Transverse colon (tissue), 4 donors: ENCODE data around the gene CDCA7L.

Experiments
- EP300 ChIP-seq: sonication (generic); formaldehyde crosslinking; IDR thresholded peaks from one replicate; pipeline ENCODE4 v1.6.1; 2017; ENCODE audit warnings: antibody characterized with exemption, low read depth
- POLR2A ChIP-seq: fragments of 450-650 bp; IDR thresholded peaks from one replicate; pipeline ENCODE4 v1.6.1; 2016; ENCODE audit warnings: antibody characterized with exemption, mild to moderate bottlenecking, moderate library complexity
- POLR2AphosphoS5 ChIP-seq, 3 donors: sonication (generic); formaldehyde crosslinking; IDR thresholded peaks; one replicate each; pipeline ENCODE4 v1.6.1; 2016; ENCODE audit warnings: antibody characterized with exemption in 3 of 3
- TF ChIP-seq, protein P1 (sequence below), 5 experiments: fragments of 200-600 bp in 3 of 5; fragments of 450-650 bp in 2 of 5; sonication (generic) in 3 of 5; IDR thresholded peaks; 1 replicate in 2 of 5; 2 replicates in 3 of 5; pipeline ENCODE4 v1.5.1; 2016 to 2017; ENCODE audit warnings: antibody characterized with exemption in 5 of 5, inconsistent platforms in 3 of 5, mild to moderate bottlenecking in 2 of 5, moderate library complexity in 1 of 5

DNA sequence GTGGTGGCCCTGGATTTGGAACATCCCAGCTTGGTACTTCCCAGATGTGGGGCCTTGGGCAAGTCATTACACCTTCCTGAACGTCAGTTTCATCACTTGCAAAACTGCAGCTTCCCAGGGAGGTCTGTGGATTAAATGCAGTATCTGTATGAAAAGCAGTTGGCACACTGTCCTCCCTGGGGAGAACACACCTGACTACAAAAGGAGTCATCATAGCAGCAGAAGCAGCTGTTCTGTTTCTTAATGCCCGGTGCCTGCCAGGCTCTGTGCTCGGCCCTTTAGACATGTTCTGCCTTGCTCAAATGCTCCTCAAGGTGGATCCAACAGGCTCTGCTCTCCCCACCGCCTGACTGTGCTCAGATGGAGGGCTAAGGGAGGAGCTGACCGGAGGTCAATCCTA lies 31.0 kb downstream of the CDCA7L start:
- TF ChIP-seq, protein P1, sequence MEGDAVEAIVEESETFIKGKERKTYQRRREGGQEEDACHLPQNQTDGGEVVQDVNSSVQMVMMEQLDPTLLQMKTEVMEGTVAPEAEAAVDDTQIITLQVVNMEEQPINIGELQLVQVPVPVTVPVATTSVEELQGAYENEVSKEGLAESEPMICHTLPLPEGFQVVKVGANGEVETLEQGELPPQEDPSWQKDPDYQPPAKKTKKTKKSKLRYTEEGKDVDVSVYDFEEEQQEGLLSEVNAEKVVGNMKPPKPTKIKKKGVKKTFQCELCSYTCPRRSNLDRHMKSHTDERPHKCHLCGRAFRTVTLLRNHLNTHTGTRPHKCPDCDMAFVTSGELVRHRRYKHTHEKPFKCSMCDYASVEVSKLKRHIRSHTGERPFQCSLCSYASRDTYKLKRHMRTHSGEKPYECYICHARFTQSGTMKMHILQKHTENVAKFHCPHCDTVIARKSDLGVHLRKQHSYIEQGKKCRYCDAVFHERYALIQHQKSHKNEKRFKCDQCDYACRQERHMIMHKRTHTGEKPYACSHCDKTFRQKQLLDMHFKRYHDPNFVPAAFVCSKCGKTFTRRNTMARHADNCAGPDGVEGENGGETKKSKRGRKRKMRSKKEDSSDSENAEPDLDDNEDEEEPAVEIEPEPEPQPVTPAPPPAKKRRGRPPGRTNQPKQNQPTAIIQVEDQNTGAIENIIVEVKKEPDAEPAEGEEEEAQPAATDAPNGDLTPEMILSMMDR (IDR thresholded peaks at IDR 0.05) = no peak
- TF ChIP-seq POLR2A (no peak), EP300 (no peak), POLR2AphosphoS5 (IDR thresholded peaks at IDR 0.05) (no peak)
